CMK (cell line): ENCODE results near the gene PRMT3.
"Not testable (repeated sequence)": the region's sequence is repeated elsewhere in the genome, so short reads cannot be mapped to it uniquely, and the experiment has no call there.

ENCODE experiments used
- DNase-seq: peaks from one replicate; pipeline ENCODE4 v3.0.0-alpha.2; 2010; ENCODE audit warnings: low read depth

PRMT3 gene

GRCh38 chr11:20518323-20518834, 130.9 kb downstream of the PRMT3 start:
- DNase-seq = no peak

GRCh38 chr11:20522536-20522935, 135.0 kb downstream of the PRMT3 start:
- DNase-seq = no peak

- DNase-seq = no peak
Observed at GRCh38 chr11:20529757-20530156, 142.2 kb downstream of the PRMT3 start.

- no peak for DNase-seq
Observed at GRCh38 chr11:20530942-20531703, 143.6 kb downstream of the PRMT3 start.

GRCh38 chr11:20535271-20535881, 147.9 kb downstream of the PRMT3 start:
- DNase-seq = no peak

GRCh38 chr11:20536365-20536764, 148.8 kb downstream of the PRMT3 start:
- DNase-seq = no peak

- no peak for DNase-seq
Observed at GRCh38 chr11:20536784-20537183, 149.3 kb downstream of the PRMT3 start.

- DNase-seq = no peak
Observed at GRCh38 chr11:20541503-20541902, 154.0 kb downstream of the PRMT3 start.

GRCh38 chr11:20544603-20545237, 157.2 kb downstream of the PRMT3 start:
- DNase-seq = no peak

GRCh38 chr11:20547411-20547810, 159.9 kb downstream of the PRMT3 start:
- no peak for DNase-seq

- no peak for DNase-seq
Observed at GRCh38 chr11:20551096-20551495, 163.6 kb downstream of the PRMT3 start.

- no peak for DNase-seq
Observed at GRCh38 chr11:20555783-20556182, 168.3 kb downstream of the PRMT3 start.

GRCh38 chr11:20556396-20556795, 168.9 kb downstream of the PRMT3 start:
- not testable (repeated sequence) for DNase-seq

- DNase-seq = no peak
Observed at GRCh38 chr11:20558741-20559140, 171.2 kb downstream of the PRMT3 start.
